Gastrocnemius medialis (tissue), 4 donors: Measurements from ENCODE around the gene DUSP3. TPM values are rescaled to one million over a fixed set of nuclear protein-coding genes. Genes with fewer than 3 reads are reported as not detected.

ENCODE experiments used
- ATAC-seq, 2 donors: fragments of 150-250 bp; one replicate each; pipeline ENCODE4 v1.9.1; 2016
- DNase-seq, 2 donors: peaks; one replicate each; pipeline ENCODE4 v3.0.0-alpha.2; 2019
- H3K27ac ChIP-seq, 4 donors: fragments of 200-600 bp; sonication (generic); 1 replicate in 1 of 4; 2 replicates in 3 of 4; pipeline ENCODE4 v1.5.1; 2016 to 2018; ENCODE audit warnings: mild to moderate bottlenecking in 2 of 4, moderate library complexity in 1 of 4
- H3K27me3 ChIP-seq, 3 donors: fragments of 200-600 bp; sonication (generic) in 2 of 3; 1 replicate in 1 of 3; 2 replicates in 2 of 3; pipeline versions ENCODE4 v1.5.1 to v1.6.0; 2016 to 2019; ENCODE audit warnings: mild to moderate bottlenecking in 1 of 3, moderate library complexity in 1 of 3
- H3K36me3 ChIP-seq, 2 donors: fragments of 200-600 bp; sonication (generic) in 1 of 2; one replicate each; pipeline ENCODE4 v1.5.1; 2017 to 2018
- H3K4me1 ChIP-seq, 2 donors: fragments of 200-600 bp; sonication (generic) in 1 of 2; one replicate each; pipeline ENCODE4 v1.5.1; 2016 to 2017; ENCODE audit warnings: mild to moderate bottlenecking in 2 of 2
- H3K4me3 ChIP-seq, 4 donors: fragments of 200-600 bp; sonication (generic) in 3 of 4; 1 replicate in 1 of 4; 2 replicates in 3 of 4; pipeline ENCODE4 v1.5.1; 2016 to 2019; ENCODE audit warnings: mild to moderate bottlenecking in 2 of 4
- H3K9me3 ChIP-seq, 3 donors: fragments of 200-600 bp; sonication (generic) in 2 of 3; 1 replicate in 1 of 3; 2 replicates in 2 of 3; pipeline ENCODE4 v1.5.1; 2016 to 2019
- POLR2A ChIP-seq, 2 donors: fragments of 450-650 bp; IDR thresholded peaks; one replicate each; pipeline ENCODE4 v1.6.1; 2017; ENCODE audit warnings: antibody characterized with exemption in 2 of 2, mild to moderate bottlenecking in 2 of 2, moderate library complexity in 2 of 2
- in situ Hi-C, 4 donors: fragments of 200-750 bp; cut with MboI; loops; one replicate each; pipeline versions ENCODE4 v1.15.0 to v1.8.0; 2017; ENCODE audit warnings: low sequenced_read_pairs in 4 of 4
- intact Hi-C: fragments of 100-400 bp; cut with DNase I; formaldehyde crosslinking; loops from one replicate; pipeline ENCODE4 v1.15.1; 2023; ENCODE audit warnings: low total_unique reads
- total RNA-seq, 4 donors: library from RNA; depleted of rRNA; stranded (reverse); fragments of >200 nt; gene quantifications; one replicate each; pipeline versions ENCODE4 v1.1.0 to v1.2.3, GENCODE V29; 2016
- TF ChIP-seq, protein P1 (sequence below), 5 experiments: fragments of 450-650 bp in 3 of 5; fragments of 200-600 bp in 2 of 5; sonication (generic) in 2 of 5; IDR thresholded peaks in 4 of 5; conservative IDR thresholded peaks in 1 of 5; 1 replicate in 4 of 5; 2 replicates in 1 of 5; pipeline ENCODE4 v1.5.1; 2016 to 2019; ENCODE audit warnings: antibody characterized with exemption in 5 of 5, mild to moderate bottlenecking in 3 of 5, moderate library complexity in 3 of 5

DUSP3 gene
- total RNA-seq, 4 donors from 2014 or later = 121 to 184 (median 145) TPM

DNA sequence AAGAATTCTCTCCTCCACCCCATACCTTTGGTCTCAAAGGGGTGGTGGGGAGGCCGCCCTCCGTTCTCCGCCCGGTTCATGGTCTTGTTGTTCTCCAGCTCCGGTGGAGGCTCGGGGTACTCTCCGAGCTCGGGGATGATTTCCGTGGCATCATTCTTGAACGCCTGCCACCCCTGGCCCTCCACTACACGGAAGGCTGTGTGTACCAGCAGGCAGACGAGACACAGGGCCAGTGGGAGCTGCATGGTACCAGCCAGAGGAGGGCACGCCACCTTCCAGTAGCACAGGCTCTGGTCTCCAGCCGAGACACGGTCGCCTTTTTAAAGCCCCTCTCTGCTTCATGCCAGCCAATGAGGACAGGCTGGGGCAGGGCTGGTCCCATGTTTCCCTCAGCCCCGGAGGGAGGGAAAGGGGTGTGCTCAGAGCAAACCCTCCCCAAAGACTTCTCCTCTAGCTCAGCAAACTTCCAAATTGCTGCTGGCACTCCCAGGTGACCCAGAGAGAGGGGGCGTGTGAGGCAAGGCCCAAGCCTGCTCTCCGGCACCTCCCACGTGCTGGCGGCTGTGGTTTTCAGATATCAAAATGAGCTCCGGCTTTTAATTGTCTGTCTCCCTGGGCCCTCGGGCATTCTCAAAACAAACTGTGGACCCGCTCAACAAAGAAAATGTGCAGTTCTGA lies 20.1 kb downstream of the DUSP3 start, which contains the start of gene SOST:
TSS of gene SOST (minus strand) at position 295 of the 678 bp plus-strand sequence. CDS start at position 245, 50 bp downstream.
- Histone ChIP-seq H3K9me3 (no peaks in the 10 kb centered on the region), H3K36me3 (no peaks in the 10 kb centered on the region), H3K27me3 (peaks cover 8 to 30% (median 24%) of the 10 kb centered on the region in 3 donors), H3K4me1 (peaks cover 0 to 7% of the 10 kb centered on the region in 2 donors), H3K27ac (no peak within 1 kb of the TSS), H3K4me3 (no peak within 1 kb of the TSS)
- in situ Hi-C loops (loop anchor here in 1 of 4 donors (10.0 kb wide), 1 partner anchor 184 kb away; no protein-coding TSS in a partner anchor), intact Hi-C loops (no loop called here)
- DNase-seq (no peak), ATAC-seq (no peak)
- no peak for TF ChIP-seq POLR2A (IDR thresholded peaks at IDR 0.05)
- TF ChIP-seq, protein P1, sequence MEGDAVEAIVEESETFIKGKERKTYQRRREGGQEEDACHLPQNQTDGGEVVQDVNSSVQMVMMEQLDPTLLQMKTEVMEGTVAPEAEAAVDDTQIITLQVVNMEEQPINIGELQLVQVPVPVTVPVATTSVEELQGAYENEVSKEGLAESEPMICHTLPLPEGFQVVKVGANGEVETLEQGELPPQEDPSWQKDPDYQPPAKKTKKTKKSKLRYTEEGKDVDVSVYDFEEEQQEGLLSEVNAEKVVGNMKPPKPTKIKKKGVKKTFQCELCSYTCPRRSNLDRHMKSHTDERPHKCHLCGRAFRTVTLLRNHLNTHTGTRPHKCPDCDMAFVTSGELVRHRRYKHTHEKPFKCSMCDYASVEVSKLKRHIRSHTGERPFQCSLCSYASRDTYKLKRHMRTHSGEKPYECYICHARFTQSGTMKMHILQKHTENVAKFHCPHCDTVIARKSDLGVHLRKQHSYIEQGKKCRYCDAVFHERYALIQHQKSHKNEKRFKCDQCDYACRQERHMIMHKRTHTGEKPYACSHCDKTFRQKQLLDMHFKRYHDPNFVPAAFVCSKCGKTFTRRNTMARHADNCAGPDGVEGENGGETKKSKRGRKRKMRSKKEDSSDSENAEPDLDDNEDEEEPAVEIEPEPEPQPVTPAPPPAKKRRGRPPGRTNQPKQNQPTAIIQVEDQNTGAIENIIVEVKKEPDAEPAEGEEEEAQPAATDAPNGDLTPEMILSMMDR (IDR thresholded peaks at IDR 0.05 in 4 of 5, conservative IDR thresholded peaks at IDR 0.05 in 1 of 5) = no peak

DNA sequence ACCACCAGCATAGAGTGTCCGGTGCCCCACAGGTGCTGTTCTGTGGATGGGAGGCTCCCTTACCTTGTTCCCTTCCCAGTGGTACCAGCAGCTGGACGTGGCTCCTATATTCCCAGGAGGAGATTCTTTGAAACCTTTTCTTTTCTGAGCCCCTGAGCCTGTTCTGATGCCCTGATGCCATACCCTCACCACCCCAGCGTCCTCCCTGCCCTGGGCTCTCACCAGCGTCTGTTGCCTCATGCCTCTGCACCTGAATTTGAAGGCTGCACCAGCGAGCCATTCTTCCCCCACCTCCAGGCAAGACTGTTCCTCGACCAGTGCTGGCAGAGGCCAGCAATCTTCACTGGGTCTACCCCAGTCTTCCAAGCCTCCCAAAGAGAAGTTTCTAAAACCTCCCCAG lies 20.7 kb downstream of the DUSP3 start:
- ATAC-seq = no peak
- peaks cover 0 to 7% of the 10 kb centered on the region in 2 donors for H3K4me1 ChIP-seq
- peaks cover 8 to 30% (median 24%) of the 10 kb centered on the region in 3 donors for H3K27me3 ChIP-seq
- H3K4me3 ChIP-seq = no peak overlapping the region
- no peaks in the 10 kb centered on the region for H3K9me3 ChIP-seq
- no peak for TF ChIP-seq POLR2A (IDR thresholded peaks at IDR 0.05)
- TF ChIP-seq, protein P1 (IDR thresholded peaks at IDR 0.05 in 4 of 5, conservative IDR thresholded peaks at IDR 0.05 in 1 of 5) = no peak
- no peak overlapping the region for H3K27ac ChIP-seq
- intact Hi-C loops (no loop called here), in situ Hi-C loops (loop anchor here in 1 of 4 donors (10.0 kb wide), 1 partner anchor 183 kb away; no protein-coding TSS in a partner anchor)
- DNase-seq = no peak
- H3K36me3 ChIP-seq = no peaks in the 10 kb centered on the region

DNA sequence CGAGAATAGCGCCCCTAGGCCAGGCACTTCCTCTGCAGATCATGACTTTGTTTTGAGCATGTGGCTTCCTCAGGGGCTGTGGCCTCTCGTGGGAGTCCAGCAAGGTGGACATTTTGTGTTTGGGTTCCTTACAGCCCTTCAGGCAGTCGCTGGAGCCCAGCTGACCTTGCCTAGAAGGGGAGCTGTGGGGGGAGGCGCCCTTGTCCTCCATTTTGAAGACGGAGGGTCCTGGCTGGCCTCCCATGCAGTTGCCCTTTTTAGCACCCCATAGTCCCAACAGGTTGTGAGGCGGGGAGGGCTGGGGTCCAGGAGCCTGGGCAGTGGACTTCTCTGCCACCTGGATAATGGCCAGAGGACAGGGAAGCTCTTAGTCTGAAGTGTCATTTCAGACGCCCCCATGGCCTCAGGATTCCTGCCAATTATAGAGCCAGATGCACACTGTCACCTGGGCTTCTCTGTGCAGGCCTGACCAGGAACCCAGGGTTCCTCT lies 21.6 kb downstream of the DUSP3 start:
- ATAC-seq = no peak
- H3K27me3 ChIP-seq = peaks cover 8 to 30% (median 24%) of the 10 kb centered on the region in 3 donors
- peaks cover 0 to 7% of the 10 kb centered on the region in 2 donors for H3K4me1 ChIP-seq
- H3K9me3 ChIP-seq = no peaks in the 10 kb centered on the region
- no peak for DNase-seq
- no peaks in the 10 kb centered on the region for H3K36me3 ChIP-seq
- no peak overlapping the region for H3K4me3 ChIP-seq
- in situ Hi-C loops = loop anchor here in 1 of 4 donors (10.0 kb wide), 1 partner anchor 182 kb away; no protein-coding TSS in a partner anchor
- TF ChIP-seq POLR2A (IDR thresholded peaks at IDR 0.05) = no peak
- TF ChIP-seq, protein P1 (IDR thresholded peaks at IDR 0.05 in 4 of 5, conservative IDR thresholded peaks at IDR 0.05 in 1 of 5) = no peak
- no peak overlapping the region for H3K27ac ChIP-seq
- intact Hi-C loops = no loop called here

DNA sequence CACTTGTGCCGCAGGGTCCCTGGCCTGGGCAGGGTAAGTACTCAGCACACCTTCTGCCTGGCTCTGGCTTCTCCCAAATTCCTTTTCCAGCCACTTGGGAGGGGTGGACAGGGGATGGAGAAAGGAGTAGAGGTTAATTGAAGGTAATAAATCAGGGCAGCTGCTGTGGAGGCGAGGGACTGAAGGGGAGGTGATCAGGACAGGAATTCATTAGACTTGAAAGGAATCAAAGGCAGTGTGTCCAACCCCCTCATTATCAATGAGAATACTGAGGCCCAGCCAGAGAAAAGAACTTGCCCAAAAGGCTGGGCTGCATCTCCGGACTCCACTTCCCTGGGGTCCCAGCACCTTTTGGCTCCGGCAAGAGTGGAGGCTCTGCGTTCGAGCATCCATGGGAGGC lies 22.6 kb downstream of the DUSP3 start:
- DNase-seq (no peak), ATAC-seq (no peak)
- intact Hi-C loops = no loop called here
- no peak for TF ChIP-seq POLR2A (IDR thresholded peaks at IDR 0.05)
- TF ChIP-seq, protein P1 (IDR thresholded peaks at IDR 0.05 in 4 of 5, conservative IDR thresholded peaks at IDR 0.05 in 1 of 5) = no peak
- Histone ChIP-seq H3K9me3 (no peaks in the 10 kb centered on the region), H3K27me3 (peaks cover 8 to 30% (median 24%) of the 10 kb centered on the region in 3 donors), H3K36me3 (no peaks in the 10 kb centered on the region), H3K27ac (no peak overlapping the region), H3K4me1 (peaks cover 0 to 7% of the 10 kb centered on the region in 2 donors), H3K4me3 (no peak overlapping the region)
- in situ Hi-C loops = loop anchor here in 1 of 4 donors (10.0 kb wide), 1 partner anchor 181 kb away; no protein-coding TSS in a partner anchor
